Measurements from ENCODE around the gene DGKA. TPM values are rescaled to one million over a fixed set of nuclear protein-coding genes. Genes with fewer than 3 reads are reported as not detected.

DGKA gene
- polyA plus RNA-seq, 1 of the 3 experiments (the other 2 are of a cell fraction): 75.9 TPM

DNA sequence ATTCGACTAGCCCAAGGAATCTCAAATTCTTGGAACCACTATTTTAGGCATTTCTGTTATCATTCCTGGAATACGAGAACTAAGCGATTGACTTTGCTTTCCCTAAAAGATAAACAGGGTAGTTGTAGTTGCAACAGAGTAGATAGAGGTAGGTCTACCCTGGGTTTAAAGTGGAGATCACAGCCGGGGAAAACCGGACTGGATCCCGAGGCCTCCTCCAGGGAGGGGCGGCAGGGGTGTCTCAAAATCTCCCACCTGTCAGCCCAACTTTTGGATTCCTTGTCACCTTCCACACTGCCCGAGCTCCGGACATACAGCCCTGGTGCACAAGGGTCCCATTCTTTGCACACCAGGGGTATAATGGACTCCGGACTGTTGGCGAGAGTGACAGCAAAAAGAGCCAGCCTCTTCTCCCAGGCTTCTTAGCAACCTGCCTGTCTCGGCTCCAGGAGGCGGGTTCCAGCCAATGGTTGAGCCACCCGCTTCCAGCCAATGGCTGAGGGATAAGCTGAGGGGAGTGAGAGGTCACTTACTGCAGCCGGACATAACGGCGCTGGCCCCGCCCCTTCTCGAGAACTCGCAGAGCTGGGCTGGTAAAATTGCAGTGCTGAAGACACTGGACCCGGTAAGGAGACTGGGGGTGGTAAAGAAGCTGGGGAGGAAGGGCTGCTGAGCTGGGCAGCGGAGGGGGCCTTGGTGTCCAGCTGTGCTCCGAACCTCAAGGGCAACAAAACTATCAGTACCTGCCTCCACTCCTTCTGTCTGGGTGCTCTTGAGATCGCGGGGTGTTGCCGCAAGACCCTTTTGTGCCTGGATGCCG lies 66.0 kb downstream of the DGKA start, which contains the start of gene SUOX:
TSS of gene SUOX (plus strand) at position 562 of the 820 bp plus-strand sequence. CDS start 4,946 bp downstream, outside the sequence.
- under 1% methylated on average over 22 of the region's 27 CpGs for WGBS (ENCODE audit: low lambda C conversion rate)
- POLR2A ChIA-PET: interaction anchor here (0.8 to 2.2 kb wide), 7 partner anchors 10 to 167 kb away, joined by 3 to 11 read pairs (median 4); partner anchors contain the start of genes DNAJC14, IKZF4 and PA2G4
- TF ChIP-seq, protein P1, sequence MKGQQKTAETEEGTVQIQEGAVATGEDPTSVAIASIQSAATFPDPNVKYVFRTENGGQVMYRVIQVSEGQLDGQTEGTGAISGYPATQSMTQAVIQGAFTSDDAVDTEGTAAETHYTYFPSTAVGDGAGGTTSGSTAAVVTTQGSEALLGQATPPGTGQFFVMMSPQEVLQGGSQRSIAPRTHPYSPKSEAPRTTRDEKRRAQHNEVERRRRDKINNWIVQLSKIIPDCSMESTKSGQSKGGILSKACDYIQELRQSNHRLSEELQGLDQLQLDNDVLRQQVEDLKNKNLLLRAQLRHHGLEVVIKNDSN (IDR thresholded peaks at IDR 0.05; ENCODE audit: borderline replicate concordance, low read depth): no peak
- TF ChIP-seq EP300 (IDR thresholded peaks at IDR 0.05; ENCODE audit: borderline replicate concordance in 1 of 2, low read depth in 1 of 2, low read length in 1 of 2) (peak in 1 of 2 experiments; percentile 41; a peak in 1 of 4 replicates), TCF12 (IDR thresholded peaks at IDR 0.05) (no peak), SMC3 (IDR thresholded peaks at IDR 0.05; ENCODE audit: low read depth, low read length) (no peak), NFIC (IDR thresholded peaks at IDR 0.05; ENCODE audit: borderline replicate concordance) (no peak), TAF1 (IDR thresholded peaks at IDR 0.05; ENCODE audit: borderline replicate concordance, low read depth, low read length) (peak; percentile 26; the same call in 1 of the 2 replicates), POLR2AphosphoS5 (IDR thresholded peaks at IDR 0.05; ENCODE audit: low read depth, low read length) (peak; percentile 90), CHD2 (IDR thresholded peaks at IDR 0.05; ENCODE audit: low read length, partially characterized antibody) (peak; percentile 37), SIN3A (IDR thresholded peaks at IDR 0.05; ENCODE audit: borderline replicate concordance, low read depth, low read length) (no peak), MEF2A (IDR thresholded peaks at IDR 0.05; ENCODE audit: borderline replicate concordance, low read depth) (no peak), TEAD4 (IDR thresholded peaks at IDR 0.05; ENCODE audit: borderline replicate concordance, insufficient read depth) (no peak), RXRA (IDR thresholded peaks at IDR 0.05; ENCODE audit: borderline replicate concordance, low read depth) (no peak), YY1 (IDR thresholded peaks at IDR 0.05; ENCODE audit: low read depth) (peak; percentile 66; the same call in 1 of the 2 replicates), RFX5 (IDR thresholded peaks at IDR 0.05; ENCODE audit: low read length) (peak; percentile 95), FOXJ3 (CRISPR knock-in tag; IDR thresholded peaks at IDR 0.05) (no peak), MXI1 (IDR thresholded peaks at IDR 0.05; ENCODE audit: low read depth, low read length) (no peak; the same call in 1 of the 2 replicates), JUND (IDR thresholded peaks at IDR 0.05) (no peak), RAD21 (IDR thresholded peaks at IDR 0.05; ENCODE audit: low read length) (no peak; the same call in 1 of the 2 replicates), FOXM1 (IDR thresholded peaks at IDR 0.05; ENCODE audit: low read depth) (no peak)
- TF ChIP-seq, protein P2, sequence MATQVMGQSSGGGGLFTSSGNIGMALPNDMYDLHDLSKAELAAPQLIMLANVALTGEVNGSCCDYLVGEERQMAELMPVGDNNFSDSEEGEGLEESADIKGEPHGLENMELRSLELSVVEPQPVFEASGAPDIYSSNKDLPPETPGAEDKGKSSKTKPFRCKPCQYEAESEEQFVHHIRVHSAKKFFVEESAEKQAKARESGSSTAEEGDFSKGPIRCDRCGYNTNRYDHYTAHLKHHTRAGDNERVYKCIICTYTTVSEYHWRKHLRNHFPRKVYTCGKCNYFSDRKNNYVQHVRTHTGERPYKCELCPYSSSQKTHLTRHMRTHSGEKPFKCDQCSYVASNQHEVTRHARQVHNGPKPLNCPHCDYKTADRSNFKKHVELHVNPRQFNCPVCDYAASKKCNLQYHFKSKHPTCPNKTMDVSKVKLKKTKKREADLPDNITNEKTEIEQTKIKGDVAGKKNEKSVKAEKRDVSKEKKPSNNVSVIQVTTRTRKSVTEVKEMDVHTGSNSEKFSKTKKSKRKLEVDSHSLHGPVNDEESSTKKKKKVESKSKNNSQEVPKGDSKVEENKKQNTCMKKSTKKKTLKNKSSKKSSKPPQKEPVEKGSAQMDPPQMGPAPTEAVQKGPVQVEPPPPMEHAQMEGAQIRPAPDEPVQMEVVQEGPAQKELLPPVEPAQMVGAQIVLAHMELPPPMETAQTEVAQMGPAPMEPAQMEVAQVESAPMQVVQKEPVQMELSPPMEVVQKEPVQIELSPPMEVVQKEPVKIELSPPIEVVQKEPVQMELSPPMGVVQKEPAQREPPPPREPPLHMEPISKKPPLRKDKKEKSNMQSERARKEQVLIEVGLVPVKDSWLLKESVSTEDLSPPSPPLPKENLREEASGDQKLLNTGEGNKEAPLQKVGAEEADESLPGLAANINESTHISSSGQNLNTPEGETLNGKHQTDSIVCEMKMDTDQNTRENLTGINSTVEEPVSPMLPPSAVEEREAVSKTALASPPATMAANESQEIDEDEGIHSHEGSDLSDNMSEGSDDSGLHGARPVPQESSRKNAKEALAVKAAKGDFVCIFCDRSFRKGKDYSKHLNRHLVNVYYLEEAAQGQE (IDR thresholded peaks at IDR 0.05; ENCODE audit: low read depth, low read length): no peak
- TF ChIP-seq, protein P3, sequence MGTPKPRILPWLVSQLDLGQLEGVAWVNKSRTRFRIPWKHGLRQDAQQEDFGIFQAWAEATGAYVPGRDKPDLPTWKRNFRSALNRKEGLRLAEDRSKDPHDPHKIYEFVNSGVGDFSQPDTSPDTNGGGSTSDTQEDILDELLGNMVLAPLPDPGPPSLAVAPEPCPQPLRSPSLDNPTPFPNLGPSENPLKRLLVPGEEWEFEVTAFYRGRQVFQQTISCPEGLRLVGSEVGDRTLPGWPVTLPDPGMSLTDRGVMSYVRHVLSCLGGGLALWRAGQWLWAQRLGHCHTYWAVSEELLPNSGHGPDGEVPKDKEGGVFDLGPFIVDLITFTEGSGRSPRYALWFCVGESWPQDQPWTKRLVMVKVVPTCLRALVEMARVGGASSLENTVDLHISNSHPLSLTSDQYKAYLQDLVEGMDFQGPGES (IDR thresholded peaks at IDR 0.05; ENCODE audit: low read depth, low read length): no peak
- TF ChIP-seq, protein P4, sequence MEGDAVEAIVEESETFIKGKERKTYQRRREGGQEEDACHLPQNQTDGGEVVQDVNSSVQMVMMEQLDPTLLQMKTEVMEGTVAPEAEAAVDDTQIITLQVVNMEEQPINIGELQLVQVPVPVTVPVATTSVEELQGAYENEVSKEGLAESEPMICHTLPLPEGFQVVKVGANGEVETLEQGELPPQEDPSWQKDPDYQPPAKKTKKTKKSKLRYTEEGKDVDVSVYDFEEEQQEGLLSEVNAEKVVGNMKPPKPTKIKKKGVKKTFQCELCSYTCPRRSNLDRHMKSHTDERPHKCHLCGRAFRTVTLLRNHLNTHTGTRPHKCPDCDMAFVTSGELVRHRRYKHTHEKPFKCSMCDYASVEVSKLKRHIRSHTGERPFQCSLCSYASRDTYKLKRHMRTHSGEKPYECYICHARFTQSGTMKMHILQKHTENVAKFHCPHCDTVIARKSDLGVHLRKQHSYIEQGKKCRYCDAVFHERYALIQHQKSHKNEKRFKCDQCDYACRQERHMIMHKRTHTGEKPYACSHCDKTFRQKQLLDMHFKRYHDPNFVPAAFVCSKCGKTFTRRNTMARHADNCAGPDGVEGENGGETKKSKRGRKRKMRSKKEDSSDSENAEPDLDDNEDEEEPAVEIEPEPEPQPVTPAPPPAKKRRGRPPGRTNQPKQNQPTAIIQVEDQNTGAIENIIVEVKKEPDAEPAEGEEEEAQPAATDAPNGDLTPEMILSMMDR (IDR thresholded peaks at IDR 0.05): no peak
- TF ChIP-seq, protein P5, sequence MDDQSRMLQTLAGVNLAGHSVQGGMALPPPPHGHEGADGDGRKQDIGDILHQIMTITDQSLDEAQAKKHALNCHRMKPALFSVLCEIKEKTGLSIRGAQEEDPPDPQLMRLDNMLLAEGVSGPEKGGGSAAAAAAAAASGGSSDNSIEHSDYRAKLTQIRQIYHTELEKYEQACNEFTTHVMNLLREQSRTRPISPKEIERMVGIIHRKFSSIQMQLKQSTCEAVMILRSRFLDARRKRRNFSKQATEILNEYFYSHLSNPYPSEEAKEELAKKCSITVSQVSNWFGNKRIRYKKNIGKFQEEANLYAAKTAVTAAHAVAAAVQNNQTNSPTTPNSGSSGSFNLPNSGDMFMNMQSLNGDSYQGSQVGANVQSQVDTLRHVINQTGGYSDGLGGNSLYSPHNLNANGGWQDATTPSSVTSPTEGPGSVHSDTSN (IDR thresholded peaks at IDR 0.05): peak; percentile 98
- TF ChIP-seq, protein P6, sequence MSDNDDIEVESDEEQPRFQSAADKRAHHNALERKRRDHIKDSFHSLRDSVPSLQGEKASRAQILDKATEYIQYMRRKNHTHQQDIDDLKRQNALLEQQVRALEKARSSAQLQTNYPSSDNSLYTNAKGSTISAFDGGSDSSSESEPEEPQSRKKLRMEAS (IDR thresholded peaks at IDR 0.05; ENCODE audit: low read depth): no peak

More for the DNA sequence above, 66.0 kb downstream of the DGKA start, which contains the start of gene SUOX:
- H3K79me2 ChIP-seq (ENCODE audit: insufficient read depth): peaks cover 9% of the 10 kb centered on the region; the same call in 1 of the 2 replicates
- H4K20me1 ChIP-seq (ENCODE audit: insufficient read depth): no peaks in the 10 kb centered on the region
- peak within 1 kb of the TSS; percentile 99 for H3K4me2 ChIP-seq
- H3K4me1 ChIP-seq (ENCODE audit: control insufficient read depth in 1 of 2, insufficient read depth in 2 of 2, low read depth in 1 of 2, low read length in 1 of 2): peaks cover 0 to 3% of the 10 kb centered on the region in 2 experiments; a peak in 1 of 4 replicates
- H3F3A ChIP-seq (replicated peaks; ENCODE audit: insufficient read depth): peaks cover 26% of the 10 kb centered on the region
- DNase-seq: peak; percentile 96
- CTCF ChIA-PET: interaction anchor here (0.6 to 10.8 kb wide), 31 partner anchors 7 to 259 kb away, joined by 3 to 183 read pairs (median 6); partner anchors contain the start of genes IKZF4, RAB5B, RPL41 and SMARCC2
- H3K9ac ChIP-seq: peak within 1 kb of the TSS; percentile 81
- peak within 1 kb of the TSS; percentile 93 for H2AFZ ChIP-seq (ENCODE audit: low read depth)
- no peaks in the 10 kb centered on the region for H3K9me3 ChIP-seq
- peak within 1 kb of the TSS; percentile 70 to 85 for H3K27ac ChIP-seq (ENCODE audit: low read depth in 2 of 2, low read length in 1 of 2)
- no peaks in the 10 kb centered on the region for H3K9me2 ChIP-seq
- H3K27me3 ChIP-seq (ENCODE audit: insufficient read depth): no peaks in the 10 kb centered on the region
- H3K4me3 ChIP-seq (ENCODE audit: low read depth in 2 of 2, low read length in 1 of 2): peak within 1 kb of the TSS; percentile 85 to 97
- peaks cover 13 to 29% of the 10 kb centered on the region in 2 experiments for H3K36me3 ChIP-seq (replicated peaks in 1 of 2; ENCODE audit: control insufficient read depth in 1 of 2, insufficient read depth in 2 of 2, low read length in 1 of 2)
